HG02678 (cell line): ENCODE data around the gene ALG13.
"Not testable (repeated sequence)": the region's sequence is repeated elsewhere in the genome, so short reads cannot be mapped to it uniquely, and the experiment has no call there.

Experiments
- ATAC-seq: cut with Tn5 transposase; IDR thresholded peaks from one replicate; pipeline ENCODE4 v1.9.1; 2021; ENCODE audit warnings: mild to moderate bottlenecking, moderate library complexity; ENCODE audit not compliant: unreplicated experiment

The ALG13 gene

DNA sequence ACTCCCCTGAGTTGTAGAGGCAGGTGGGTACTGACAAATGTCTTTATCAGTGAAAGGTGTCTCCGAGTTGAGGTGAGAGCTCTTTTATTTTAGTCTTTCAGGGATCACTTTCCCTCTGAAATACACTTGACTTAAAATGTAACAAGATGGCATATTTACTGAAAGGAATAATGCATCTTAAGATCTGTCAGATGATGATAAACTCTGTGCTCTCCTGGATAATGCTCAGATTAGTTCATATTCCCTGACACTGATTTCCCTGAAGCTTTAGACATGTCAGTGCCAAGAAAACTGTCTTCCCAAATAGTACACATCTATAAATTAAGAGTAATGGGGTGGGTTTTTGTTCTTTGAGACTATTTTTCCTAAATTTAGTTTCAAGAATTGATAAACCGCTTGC lies 75.5 kb downstream of the ALG13 start:
- ATAC-seq = no peak

DNA sequence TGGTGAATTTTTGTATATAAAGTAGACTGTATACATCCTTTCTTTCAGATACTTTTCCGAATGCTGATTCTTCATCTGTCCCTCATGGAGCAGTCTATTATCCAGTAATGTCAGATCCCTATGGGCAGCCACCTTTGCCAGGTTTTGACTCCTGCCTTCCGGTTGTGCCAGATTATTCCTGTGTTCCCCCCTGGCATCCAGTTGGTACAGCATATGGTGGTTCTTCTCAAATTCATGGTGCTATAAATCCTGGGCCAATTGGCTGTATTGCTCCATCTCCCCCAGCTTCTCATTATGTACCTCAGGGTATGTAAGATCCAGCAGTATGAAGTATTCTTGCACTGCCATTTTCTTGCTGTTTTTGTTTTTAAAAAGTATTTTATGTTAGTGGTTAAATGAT lies 78.7 kb downstream of the ALG13 start:
- no peak for ATAC-seq

DNA sequence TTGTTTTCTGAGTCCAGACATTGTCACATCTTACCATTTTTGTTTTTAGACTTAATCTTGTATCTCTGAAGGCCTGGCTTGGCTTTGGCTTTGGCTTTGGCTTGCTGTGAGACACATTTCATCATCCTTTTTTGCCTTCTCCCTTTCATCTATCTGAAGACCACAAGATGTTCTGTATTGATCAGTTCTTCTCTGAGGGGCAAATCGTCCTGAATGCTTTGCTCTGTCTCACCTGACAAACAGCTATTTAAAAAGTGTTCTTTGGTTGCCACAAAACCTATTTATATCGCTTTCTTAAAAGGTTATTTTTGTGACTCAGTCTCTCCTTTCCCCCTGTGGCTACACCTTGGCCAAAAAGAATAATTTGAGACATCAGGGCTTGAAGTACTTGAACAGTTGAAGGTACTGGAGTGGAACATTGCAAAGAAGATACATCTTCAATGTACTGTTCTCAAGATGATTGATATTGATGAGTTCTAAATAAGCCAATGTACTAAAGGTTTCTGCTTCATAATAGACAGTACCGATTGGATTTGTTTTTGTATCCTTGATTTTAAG lies 80.7 kb downstream of the ALG13 start:
- no peak for ATAC-seq

DNA sequence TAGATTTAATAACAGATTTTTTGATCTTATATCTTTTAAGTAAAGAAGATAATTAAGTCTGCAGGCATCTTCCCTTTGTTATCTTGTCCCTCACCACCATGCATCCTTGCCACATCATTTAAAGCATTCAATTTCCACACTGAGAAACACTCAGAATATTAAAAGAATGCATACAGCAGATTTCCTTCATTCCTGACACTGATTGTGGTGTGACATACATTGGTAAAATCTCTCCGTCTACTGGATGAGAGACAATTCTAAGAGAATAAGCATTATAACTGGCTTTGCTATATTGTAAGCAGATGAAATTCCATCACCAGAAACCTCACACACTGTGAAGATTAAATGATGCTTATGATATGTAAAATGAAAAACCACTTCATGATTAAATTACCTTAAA lies 97.6 kb downstream of the ALG13 start:
- no peak for ATAC-seq

DNA sequence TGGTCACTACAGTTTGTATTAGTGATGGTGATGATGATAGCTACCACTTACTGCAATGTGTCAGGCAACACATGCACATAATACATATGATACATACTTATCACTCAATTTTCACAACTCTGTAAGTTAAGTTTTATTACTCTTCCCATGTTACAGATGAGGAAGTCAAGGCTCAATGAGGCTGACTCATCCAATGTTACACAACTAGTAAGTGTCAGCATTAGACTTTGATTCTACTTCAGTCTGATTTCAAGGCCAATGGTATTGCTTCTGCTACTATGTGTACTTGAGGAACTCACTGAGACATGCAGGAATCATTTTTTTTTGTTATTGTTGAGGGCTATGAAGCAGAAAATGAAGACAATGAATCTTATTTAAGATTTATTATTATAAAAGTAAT lies 98.6 kb downstream of the ALG13 start:
- ATAC-seq = no peak

DNA sequence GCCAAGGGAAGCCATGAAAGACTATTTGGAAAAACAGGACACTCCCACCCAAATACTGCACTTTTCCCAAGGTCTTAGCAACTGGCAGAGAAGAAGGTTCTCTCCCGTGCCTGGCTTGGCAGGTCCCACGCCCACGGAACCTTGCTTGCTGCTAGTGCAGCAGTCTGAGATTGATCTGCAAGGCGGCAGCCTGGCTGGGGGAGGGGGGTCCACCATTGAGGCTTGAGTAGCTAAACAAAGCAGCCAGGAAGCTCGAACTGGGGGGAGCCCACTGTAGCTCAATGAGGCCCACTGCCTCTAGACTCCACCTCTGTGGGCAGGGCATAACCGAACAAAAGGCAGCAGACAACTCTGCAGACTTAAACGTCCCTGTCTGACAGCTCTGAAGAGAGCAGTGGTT lies 103.7 kb downstream of the ALG13 start:
- no peak for ATAC-seq

DNA sequence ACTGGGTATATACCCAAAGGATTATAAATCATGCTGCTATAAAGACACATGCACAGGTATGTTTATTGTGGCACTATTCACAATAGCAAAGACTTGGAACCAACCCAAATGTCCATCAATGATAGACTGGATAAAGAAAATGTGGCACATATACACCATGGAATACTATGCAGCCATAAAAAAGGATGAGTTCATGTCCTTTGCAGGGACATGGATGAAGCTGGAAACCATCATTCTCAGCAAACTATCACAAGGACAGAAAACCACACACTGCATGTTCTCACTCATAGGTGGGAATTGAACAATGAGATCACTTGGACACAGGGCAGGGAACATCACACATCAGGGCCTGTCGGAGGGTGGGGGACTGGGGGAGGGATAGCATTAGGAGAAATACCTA lies 109.1 kb downstream of the ALG13 start:
- ATAC-seq = not testable (repeated sequence)
